Activated naive CD4-positive, alpha-beta T cell treated with anti-CD3 and anti-CD28 coated beads for 36 hours (primary cell): Measurements from ENCODE around the gene GRIK1. TPM values are rescaled to one million over a fixed set of nuclear protein-coding genes. Genes with fewer than 3 reads are reported as not detected.

Source experiments
- CTCF ChIA-PET: fragments of 350-600 bp; sonication (Branson Sonifier 250); formaldehyde crosslinking; loops from one replicate; lab custom pipeline; 2021; ENCODE audit warnings: antibody characterized with exemption; lab: Charles Lee
- DNase-seq: peaks from one replicate; pipeline ENCODE4 v3.0.0-alpha.2; 2020
- H3K27ac Mint-ChIP-seq: one replicate; pipeline ENCODE4 v1.8.0; 2021; ENCODE audit warnings: mild to moderate bottlenecking, mixed read lengths
- H3K27me3 Mint-ChIP-seq: one replicate; pipeline ENCODE4 v1.8.0; 2021; ENCODE audit warnings: low read depth, mixed read lengths
- H3K36me3 Mint-ChIP-seq: one replicate; pipeline ENCODE4 v1.8.0; 2021; ENCODE audit warnings: low read depth, mixed read lengths
- H3K4me1 Mint-ChIP-seq: one replicate; pipeline ENCODE4 v1.8.0; 2021; ENCODE audit warnings: low read depth, mixed read lengths
- H3K4me3 Mint-ChIP-seq: one replicate; pipeline ENCODE4 v1.8.0; 2021; ENCODE audit warnings: mild to moderate bottlenecking, moderate library complexity, mixed read lengths
- H3K9me3 Mint-ChIP-seq: one replicate; pipeline ENCODE4 v1.8.0; 2021; ENCODE audit warnings: mixed read lengths
- intact Hi-C: fragments of 100-400 bp; cut with micrococcal nuclease; formaldehyde crosslinking; loops from one replicate; pipeline ENCODE4 v1.15.1; 2023
- total RNA-seq, 2 experiments: library from RNA; stranded (reverse); gene quantifications; one replicate each; pipeline ENCODE4 v1.2.3, GENCODE V29; 2021

Gene GRIK1
- total RNA-seq, 2 experiments from 2014 or later = not detected

GRCh38 chr21:29697555-29698193 lies 242.1 kb downstream of the GRIK1 start:
- Mint-ChIP-seq H3K27ac (no peak overlapping the region), H3K27me3 (peaks cover 4% of the 10 kb centered on the region), H3K9me3 (no peaks in the 10 kb centered on the region), H3K36me3 (no peaks in the 10 kb centered on the region), H3K4me1 (no peaks in the 10 kb centered on the region), H3K4me3 (no peak overlapping the region)
- intact Hi-C loops = no loop called here
- no peak for DNase-seq
- CTCF ChIA-PET = no interaction called here

GRCh38 chr21:29696937-29697336 lies 242.9 kb downstream of the GRIK1 start:
- no peak for DNase-seq
- no peak overlapping the region for H3K27ac Mint-ChIP-seq
- H3K27me3 Mint-ChIP-seq = peaks cover 4% of the 10 kb centered on the region
- CTCF ChIA-PET = no interaction called here
- no peaks in the 10 kb centered on the region for H3K9me3 Mint-ChIP-seq
- H3K36me3 Mint-ChIP-seq = no peaks in the 10 kb centered on the region
- H3K4me1 Mint-ChIP-seq = no peaks in the 10 kb centered on the region
- no peak overlapping the region for H3K4me3 Mint-ChIP-seq
- intact Hi-C loops = no loop called here

GRCh38 chr21:29691616-29692491 lies 247.9 kb downstream of the GRIK1 start:
- no peak overlapping the region for H3K4me3 Mint-ChIP-seq
- intact Hi-C loops = no loop called here
- CTCF ChIA-PET = no interaction called here
- no peaks in the 10 kb centered on the region for H3K4me1 Mint-ChIP-seq
- DNase-seq = no peak
- H3K27me3 Mint-ChIP-seq = peaks cover 6% of the 10 kb centered on the region
- H3K9me3 Mint-ChIP-seq = no peaks in the 10 kb centered on the region
- H3K27ac Mint-ChIP-seq = no peak overlapping the region
- no peaks in the 10 kb centered on the region for H3K36me3 Mint-ChIP-seq

- CTCF ChIA-PET = no interaction called here
- Mint-ChIP-seq H3K36me3 (no peaks in the 10 kb centered on the region), H3K27ac (no peak overlapping the region), H3K4me3 (no peak overlapping the region), H3K4me1 (no peaks in the 10 kb centered on the region), H3K27me3 (peaks cover 9% of the 10 kb centered on the region), H3K9me3 (no peaks in the 10 kb centered on the region)
- DNase-seq = no peak
- intact Hi-C loops = no loop called here
Measured at GRCh38 chr21:29689753-29690152, 250.0 kb downstream of the GRIK1 start.

- intact Hi-C loops = no loop called here
- DNase-seq = no peak
- H3K27ac Mint-ChIP-seq = no peak overlapping the region
- CTCF ChIA-PET = interaction anchor here (0.7 kb wide), 1 partner anchor 1424 kb away, joined by 3 read pairs; no protein-coding TSS in a partner anchor
- no peaks in the 10 kb centered on the region for H3K36me3 Mint-ChIP-seq
- H3K4me1 Mint-ChIP-seq = no peaks in the 10 kb centered on the region
- H3K4me3 Mint-ChIP-seq = no peak overlapping the region
- peaks cover 2% of the 10 kb centered on the region for H3K9me3 Mint-ChIP-seq
- peaks cover 6% of the 10 kb centered on the region for H3K27me3 Mint-ChIP-seq
Measured at GRCh38 chr21:29684106-29684505, 255.7 kb downstream of the GRIK1 start.

GRCh38 chr21:29682800-29683199 lies 257.0 kb downstream of the GRIK1 start:
- CTCF ChIA-PET = no interaction called here
- no peak for DNase-seq
- Mint-ChIP-seq H3K36me3 (no peaks in the 10 kb centered on the region), H3K27ac (no peak overlapping the region), H3K9me3 (peaks cover 2% of the 10 kb centered on the region), H3K27me3 (peaks cover 3% of the 10 kb centered on the region), H3K4me3 (no peak overlapping the region), H3K4me1 (no peaks in the 10 kb centered on the region)
- intact Hi-C loops = no loop called here

- no peaks in the 10 kb centered on the region for H3K4me1 Mint-ChIP-seq
- H3K27me3 Mint-ChIP-seq = peaks cover 4% of the 10 kb centered on the region
- H3K4me3 Mint-ChIP-seq = no peak overlapping the region
- H3K36me3 Mint-ChIP-seq = no peaks in the 10 kb centered on the region
- CTCF ChIA-PET = no interaction called here
- no peak for DNase-seq
- peaks cover 2% of the 10 kb centered on the region for H3K9me3 Mint-ChIP-seq
- H3K27ac Mint-ChIP-seq = no peak overlapping the region
- intact Hi-C loops = no loop called here
Measured at GRCh38 chr21:29680273-29680672, 259.5 kb downstream of the GRIK1 start.

GRCh38 chr21:29678626-29679025 lies 261.2 kb downstream of the GRIK1 start:
- CTCF ChIA-PET = interaction anchor here (0.6 kb wide), 1 partner anchor 365 kb away, joined by 3 read pairs; no protein-coding TSS in a partner anchor
- Mint-ChIP-seq H3K27me3 (peaks cover 4% of the 10 kb centered on the region), H3K4me1 (no peaks in the 10 kb centered on the region), H3K9me3 (peaks cover 2% of the 10 kb centered on the region), H3K36me3 (no peaks in the 10 kb centered on the region), H3K27ac (no peak overlapping the region), H3K4me3 (no peak overlapping the region)
- intact Hi-C loops = no loop called here
- no peak for DNase-seq

GRCh38 chr21:29677326-29677725 lies 262.5 kb downstream of the GRIK1 start:
- Mint-ChIP-seq H3K36me3 (no peaks in the 10 kb centered on the region), H3K27me3 (peaks cover 6% of the 10 kb centered on the region)
- CTCF ChIA-PET = no interaction called here

GRCh38 chr21:29676395-29676794 lies 263.4 kb downstream of the GRIK1 start:
- no peak overlapping the region for H3K4me3 Mint-ChIP-seq
- H3K9me3 Mint-ChIP-seq = no peaks in the 10 kb centered on the region
- intact Hi-C loops = no loop called here
- no peaks in the 10 kb centered on the region for H3K4me1 Mint-ChIP-seq
- no peak overlapping the region for H3K27ac Mint-ChIP-seq
- CTCF ChIA-PET = no interaction called here
- DNase-seq = no peak
- H3K36me3 Mint-ChIP-seq = no peaks in the 10 kb centered on the region
- H3K27me3 Mint-ChIP-seq = peaks cover 9% of the 10 kb centered on the region

More at GRCh38 chr21:29677326-29677725, 262.5 kb downstream of the GRIK1 start:
- Mint-ChIP-seq H3K27ac (no peak overlapping the region), H3K9me3 (no peaks in the 10 kb centered on the region), H3K4me3 (no peak overlapping the region), H3K4me1 (no peaks in the 10 kb centered on the region)
- intact Hi-C loops = no loop called here
- DNase-seq = no peak

- Mint-ChIP-seq H3K4me3 (no peak overlapping the region), H3K4me1 (no peaks in the 10 kb centered on the region), H3K9me3 (no peaks in the 10 kb centered on the region), H3K36me3 (no peaks in the 10 kb centered on the region), H3K27me3 (peaks cover 9% of the 10 kb centered on the region), H3K27ac (no peak overlapping the region)
- intact Hi-C loops = no loop called here
- no peak for DNase-seq
- CTCF ChIA-PET = no interaction called here
Measured at GRCh38 chr21:29675451-29675850, 264.3 kb downstream of the GRIK1 start.

GRCh38 chr21:29674343-29674742 lies 265.5 kb downstream of the GRIK1 start:
- intact Hi-C loops = no loop called here
- CTCF ChIA-PET = no interaction called here
- DNase-seq = no peak
- Mint-ChIP-seq H3K27me3 (peaks cover 9% of the 10 kb centered on the region), H3K4me1 (no peaks in the 10 kb centered on the region), H3K9me3 (no peaks in the 10 kb centered on the region), H3K4me3 (no peak overlapping the region), H3K27ac (no peak overlapping the region), H3K36me3 (no peaks in the 10 kb centered on the region)
